CD4-positive, alpha-beta T cell treated with Interleukin-17A for 4 hours (primary cell): ENCODE data around the gene GUK1.

Experiments
- DNase-seq: peaks from one replicate; pipeline ENCODE4 v3.0.0-alpha.2; 2020; ENCODE audit warnings: mixed read lengths

Gene GUK1

GRCh38 chr1:228139931-228140723 lies at the start of gene GUK1:
Gene GUK1 (plus strand): TSS chr1:228140279. CDS start chr1:228140303, 24 bp downstream.
- DNase-seq, result peak; percentile 100

GRCh38 chr1:228090613-228091081 lies 49.4 kb upstream of the GUK1 start:
- DNase-seq, result peak; percentile 6

- no peak for DNase-seq
Measured at GRCh38 chr1:228091084-228091483, 49.0 kb upstream of the GUK1 start.

- DNase-seq, result peak; percentile 2
Measured at GRCh38 chr1:228092342-228093049, 47.6 kb upstream of the GUK1 start.

- peak; percentile 2 for DNase-seq
Measured at GRCh38 chr1:228093050-228093906, 46.8 kb upstream of the GUK1 start.

- peak; percentile 1 for DNase-seq
Measured at GRCh38 chr1:228094432-228095016, 45.6 kb upstream of the GUK1 start.

GRCh38 chr1:228095161-228095560 lies 44.9 kb upstream of the GUK1 start:
- no peak for DNase-seq

- DNase-seq, result peak; percentile 1
Measured at GRCh38 chr1:228095938-228096337, 44.1 kb upstream of the GUK1 start.

GRCh38 chr1:228096416-228097332 lies 43.4 kb upstream of the GUK1 start:
- DNase-seq, result peak; percentile 2

- no peak for DNase-seq
Measured at GRCh38 chr1:228097333-228098081, 42.6 kb upstream of the GUK1 start.

GRCh38 chr1:228098323-228098931 lies 41.7 kb upstream of the GUK1 start:
- DNase-seq, result no peak

GRCh38 chr1:228099331-228099732 lies 40.7 kb upstream of the GUK1 start:
- no peak for DNase-seq

- DNase-seq, result no peak
Measured at GRCh38 chr1:228100822-228101613, 39.1 kb upstream of the GUK1 start.

GRCh38 chr1:228101614-228101993 lies 38.5 kb upstream of the GUK1 start:
- no peak for DNase-seq

- peak; percentile 68 for DNase-seq
Measured at GRCh38 chr1:228101994-228102790, 37.9 kb upstream of the GUK1 start.

- peak; percentile 96 for DNase-seq
Measured at GRCh38 chr1:228102791-228103620, 37.1 kb upstream of the GUK1 start, which contains the start of gene C1orf35. Gene C1orf35 (minus strand): TSS chr1:228103325. CDS start chr1:228103227, 98 bp downstream.

- no peak for DNase-seq
Measured at GRCh38 chr1:228104526-228105269, 35.4 kb upstream of the GUK1 start.
